Activated naive CD4-positive, alpha-beta T cell treated with anti-CD3 and anti-CD28 coated beads, Interleukin-2, amount 10 ng/mL, durations not matched to agents 7 days and 5 days (primary cell): ENCODE data around the gene STING1.
"Not testable (repeated sequence)": the region's sequence is repeated elsewhere in the genome, so short reads cannot be mapped to it uniquely, and the experiment has no call there.

Experiments
- CTCF ChIA-PET: fragments of 350-600 bp; sonication (Branson Sonifier 250); formaldehyde crosslinking; loops from one replicate; lab custom pipeline; 2021; ENCODE audit warnings: antibody characterized with exemption; lab: Charles Lee
- DNase-seq: peaks from one replicate; pipeline ENCODE4 v3.0.0-alpha.2; 2020
- H3K27ac Mint-ChIP-seq: one replicate; pipeline ENCODE4 v1.8.0; 2021; ENCODE audit warnings: mild to moderate bottlenecking, moderate library complexity, mixed read lengths
- H3K27me3 Mint-ChIP-seq: one replicate; pipeline ENCODE4 v1.8.0; 2021; ENCODE audit warnings: mild to moderate bottlenecking, mixed read lengths
- H3K36me3 Mint-ChIP-seq: one replicate; pipeline ENCODE4 v1.8.0; 2021; ENCODE audit warnings: mixed read lengths
- H3K4me1 Mint-ChIP-seq: one replicate; pipeline ENCODE4 v1.8.0; 2021; ENCODE audit warnings: mixed read lengths
- H3K4me3 Mint-ChIP-seq: one replicate; pipeline ENCODE4 v1.8.0; 2021; ENCODE audit warnings: mild to moderate bottlenecking, moderate library complexity, mixed read lengths
- H3K9me3 Mint-ChIP-seq: one replicate; pipeline ENCODE4 v1.8.0; 2021; ENCODE audit warnings: mixed read lengths

The STING1 gene

GRCh38 chr5:139486201-139486600, 3.6 kb upstream of the STING1 start:
- DNase-seq, result no peak
- H3K4me3 Mint-ChIP-seq, result no peak overlapping the region
- H3K36me3 Mint-ChIP-seq, result peaks cover 6% of the 10 kb centered on the region
- CTCF ChIA-PET, result interaction anchor here (1.2 kb wide), 1 partner anchor 28 kb away, joined by 3 read pairs; no protein-coding TSS in a partner anchor
- H3K27me3 Mint-ChIP-seq, result no peaks in the 10 kb centered on the region
- peak overlapping the region; percentile 50 for H3K27ac Mint-ChIP-seq
- peaks cover 24% of the 10 kb centered on the region for H3K4me1 Mint-ChIP-seq
- H3K9me3 Mint-ChIP-seq, result no peaks in the 10 kb centered on the region

GRCh38 chr5:139482890-139483208, 291 bp upstream of the STING1 start:
- CTCF ChIA-PET, result interaction anchor here (0.9 to 3.1 kb wide), 12 partner anchors 10 to 69 kb away, joined by 3 to 43 read pairs (median 8); partner anchors contain the start of gene SMIM33
- Mint-ChIP-seq H3K4me3 (peak overlapping the region; percentile 87), H3K36me3 (peaks cover 29% of the 10 kb centered on the region), H3K27ac (peak overlapping the region; percentile 97), H3K4me1 (peaks cover 42% of the 10 kb centered on the region)
- H3K9me3 Mint-ChIP-seq, DNase-seq, H3K27me3 Mint-ChIP-seq: not testable (repeated sequence)

GRCh38 chr5:139481580-139482049, 943 bp downstream of the STING1 start:
- H3K9me3 Mint-ChIP-seq, result no peaks in the 10 kb centered on the region
- peak overlapping the region; percentile 87 for H3K4me3 Mint-ChIP-seq
- peaks cover 53% of the 10 kb centered on the region for H3K4me1 Mint-ChIP-seq

GRCh38 chr5:139481122-139481533, 1.4 kb downstream of the STING1 start:
- Mint-ChIP-seq H3K9me3 (no peaks in the 10 kb centered on the region), H3K27me3 (no peaks in the 10 kb centered on the region), H3K4me1 (peaks cover 58% of the 10 kb centered on the region), H3K27ac (peak overlapping the region; percentile 97), H3K36me3 (peaks cover 40% of the 10 kb centered on the region), H3K4me3 (peak overlapping the region; percentile 87)
- CTCF ChIA-PET, result interaction anchor here (1.3 to 3.1 kb wide), 10 partner anchors 8 to 61 kb away, joined by 4 to 43 read pairs (median 8); partner anchors contain the start of gene SMIM33
- peak; percentile 52 for DNase-seq

More at GRCh38 chr5:139481580-139482049, 943 bp downstream of the STING1 start:
- H3K27me3 Mint-ChIP-seq, result no peaks in the 10 kb centered on the region
- CTCF ChIA-PET, result interaction anchor here (1.1 to 3.1 kb wide), 13 partner anchors 9 to 68 kb away, joined by 3 to 43 read pairs (median 7); partner anchors contain the start of gene SMIM33
- peak; percentile 38 for DNase-seq
- H3K36me3 Mint-ChIP-seq, result peaks cover 38% of the 10 kb centered on the region
- H3K27ac Mint-ChIP-seq, result peak overlapping the region; percentile 97

- H3K27ac Mint-ChIP-seq, H3K9me3 Mint-ChIP-seq, H3K4me3 Mint-ChIP-seq, DNase-seq, H3K27me3 Mint-ChIP-seq: not testable (repeated sequence)
- peaks cover 70% of the 10 kb centered on the region for H3K4me1 Mint-ChIP-seq
- H3K36me3 Mint-ChIP-seq, result peaks cover 52% of the 10 kb centered on the region
- CTCF ChIA-PET, result interaction anchor here (1.6 kb wide), 1 partner anchor 9 kb away, joined by 4 read pairs; the partner anchor contains the start of gene SMIM33
Observed at GRCh38 chr5:139479729-139480128, 2.8 kb downstream of the STING1 start.

GRCh38 chr5:139478657-139479423, 3.7 kb downstream of the STING1 start:
- Mint-ChIP-seq H3K36me3 (peaks cover 58% of the 10 kb centered on the region), H3K4me1 (peaks cover 78% of the 10 kb centered on the region), H3K27ac (peak overlapping the region; percentile 58), H3K4me3 (peak overlapping the region; percentile 5)
- not testable (repeated sequence) for DNase-seq, H3K27me3 Mint-ChIP-seq, H3K9me3 Mint-ChIP-seq
- CTCF ChIA-PET, result interaction anchor here (1.2 to 1.4 kb wide), 2 partner anchors 40 to 59 kb away, joined by 3 to 5 read pairs; no protein-coding TSS in a partner anchor

GRCh38 chr5:139475865-139476617, 6.5 kb downstream of the STING1 start:
- CTCF ChIA-PET, result interaction anchor here (1.2 to 2.0 kb wide), 5 partner anchors 9 to 54 kb away, joined by 3 to 10 read pairs (median 4); no protein-coding TSS in a partner anchor
- H3K36me3 Mint-ChIP-seq, result peaks cover 59% of the 10 kb centered on the region
- peaks cover 93% of the 10 kb centered on the region for H3K4me1 Mint-ChIP-seq
- no peaks in the 10 kb centered on the region for H3K9me3 Mint-ChIP-seq
- peak overlapping the region; percentile 86 for H3K27ac Mint-ChIP-seq
- H3K27me3 Mint-ChIP-seq, result no peaks in the 10 kb centered on the region
- DNase-seq, result peak; percentile 20
- peak overlapping the region; percentile 48 for H3K4me3 Mint-ChIP-seq

GRCh38 chr5:139474890-139475791, 7.4 kb downstream of the STING1 start:
- Mint-ChIP-seq H3K4me1 (peaks cover 93% of the 10 kb centered on the region), H3K27me3 (no peaks in the 10 kb centered on the region), H3K36me3 (peaks cover 54% of the 10 kb centered on the region), H3K9me3 (no peaks in the 10 kb centered on the region), H3K4me3 (peak overlapping the region; percentile 48), H3K27ac (peak overlapping the region; percentile 86)
- CTCF ChIA-PET, result interaction anchor here (1.2 to 1.5 kb wide), 3 partner anchors 37 to 53 kb away, joined by 3 to 5 read pairs (median 4); no protein-coding TSS in a partner anchor
- DNase-seq, result peak; percentile 44

- Mint-ChIP-seq H3K36me3 (peaks cover 45% of the 10 kb centered on the region), H3K27me3 (no peaks in the 10 kb centered on the region), H3K4me1 (peaks cover 98% of the 10 kb centered on the region), H3K27ac (peak overlapping the region; percentile 73), H3K9me3 (no peaks in the 10 kb centered on the region), H3K4me3 (no peak overlapping the region)
- DNase-seq, result peak; percentile 4
- CTCF ChIA-PET, result interaction anchor here (0.6 to 2.1 kb wide), 4 partner anchors 8 to 63 kb away, joined by 3 to 8 read pairs (median 5); partner anchors contain the start of gene STING1
Observed at GRCh38 chr5:139473565-139473964, 9.0 kb downstream of the STING1 start.

GRCh38 chr5:139473105-139473504, 9.5 kb downstream of the STING1 start:
- Mint-ChIP-seq H3K4me1 (peaks cover 99% of the 10 kb centered on the region), H3K27me3 (peaks cover 4% of the 10 kb centered on the region), H3K27ac (peak overlapping the region; percentile 73), H3K4me3 (no peak overlapping the region), H3K9me3 (no peaks in the 10 kb centered on the region), H3K36me3 (peaks cover 42% of the 10 kb centered on the region)
- DNase-seq, result peak; percentile 16
- CTCF ChIA-PET, result interaction anchor here (1.0 to 2.1 kb wide), 3 partner anchors 9 to 50 kb away, joined by 5 to 8 read pairs (median 5); partner anchors contain the start of gene STING1

GRCh38 chr5:139472386-139473030, 10.1 kb downstream of the STING1 start:
- peak; percentile 43 for DNase-seq
- CTCF ChIA-PET, result interaction anchor here (1.5 to 2.1 kb wide), 2 partner anchors 9 to 41 kb away, joined by 5 to 8 read pairs; partner anchors contain the start of gene STING1
- H3K4me1 Mint-ChIP-seq, result peaks cover 94% of the 10 kb centered on the region

GRCh38 chr5:139470821-139471300, 11.7 kb downstream of the STING1 start, which contains the start of gene SMIM33:
Gene SMIM33, plus strand, starts transcription at chr5:139471004. Its CDS starts 118 bp downstream, at chr5:139471122.
- DNase-seq, result peak; percentile 66
- H3K9me3 Mint-ChIP-seq, result no peaks in the 10 kb centered on the region
- H3K36me3 Mint-ChIP-seq, result peaks cover 26% of the 10 kb centered on the region
- peak within 1 kb of the TSS; percentile 92 for H3K4me3 Mint-ChIP-seq
- peak within 1 kb of the TSS; percentile 90 for H3K27ac Mint-ChIP-seq
- H3K27me3 Mint-ChIP-seq, result peaks cover 4% of the 10 kb centered on the region
- H3K4me1 Mint-ChIP-seq, result peaks cover 78% of the 10 kb centered on the region
- CTCF ChIA-PET, result interaction anchor here (0.9 to 1.9 kb wide), 5 partner anchors 10 to 50 kb away, joined by 3 to 9 read pairs (median 4); partner anchors contain the start of gene STING1

More at GRCh38 chr5:139472386-139473030, 10.1 kb downstream of the STING1 start:
- peak overlapping the region; percentile 92 for H3K4me3 Mint-ChIP-seq
- no peaks in the 10 kb centered on the region for H3K9me3 Mint-ChIP-seq
- peak overlapping the region; percentile 90 for H3K27ac Mint-ChIP-seq
- H3K36me3 Mint-ChIP-seq, result peaks cover 37% of the 10 kb centered on the region
- peaks cover 4% of the 10 kb centered on the region for H3K27me3 Mint-ChIP-seq
